HG02798 (cell line): ENCODE results near the gene SSTR1.
"Not testable (repeated sequence)": the region's sequence is repeated elsewhere in the genome, so short reads cannot be mapped to it uniquely, and the experiment has no call there.

Experiments
- ATAC-seq: cut with Tn5 transposase; IDR thresholded peaks from one replicate; pipeline ENCODE4 v1.9.1; 2021; ENCODE audit warnings: mild to moderate bottlenecking; ENCODE audit not compliant: unreplicated experiment, poor library complexity

Gene SSTR1, protein sequence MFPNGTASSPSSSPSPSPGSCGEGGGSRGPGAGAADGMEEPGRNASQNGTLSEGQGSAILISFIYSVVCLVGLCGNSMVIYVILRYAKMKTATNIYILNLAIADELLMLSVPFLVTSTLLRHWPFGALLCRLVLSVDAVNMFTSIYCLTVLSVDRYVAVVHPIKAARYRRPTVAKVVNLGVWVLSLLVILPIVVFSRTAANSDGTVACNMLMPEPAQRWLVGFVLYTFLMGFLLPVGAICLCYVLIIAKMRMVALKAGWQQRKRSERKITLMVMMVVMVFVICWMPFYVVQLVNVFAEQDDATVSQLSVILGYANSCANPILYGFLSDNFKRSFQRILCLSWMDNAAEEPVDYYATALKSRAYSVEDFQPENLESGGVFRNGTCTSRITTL

DNA sequence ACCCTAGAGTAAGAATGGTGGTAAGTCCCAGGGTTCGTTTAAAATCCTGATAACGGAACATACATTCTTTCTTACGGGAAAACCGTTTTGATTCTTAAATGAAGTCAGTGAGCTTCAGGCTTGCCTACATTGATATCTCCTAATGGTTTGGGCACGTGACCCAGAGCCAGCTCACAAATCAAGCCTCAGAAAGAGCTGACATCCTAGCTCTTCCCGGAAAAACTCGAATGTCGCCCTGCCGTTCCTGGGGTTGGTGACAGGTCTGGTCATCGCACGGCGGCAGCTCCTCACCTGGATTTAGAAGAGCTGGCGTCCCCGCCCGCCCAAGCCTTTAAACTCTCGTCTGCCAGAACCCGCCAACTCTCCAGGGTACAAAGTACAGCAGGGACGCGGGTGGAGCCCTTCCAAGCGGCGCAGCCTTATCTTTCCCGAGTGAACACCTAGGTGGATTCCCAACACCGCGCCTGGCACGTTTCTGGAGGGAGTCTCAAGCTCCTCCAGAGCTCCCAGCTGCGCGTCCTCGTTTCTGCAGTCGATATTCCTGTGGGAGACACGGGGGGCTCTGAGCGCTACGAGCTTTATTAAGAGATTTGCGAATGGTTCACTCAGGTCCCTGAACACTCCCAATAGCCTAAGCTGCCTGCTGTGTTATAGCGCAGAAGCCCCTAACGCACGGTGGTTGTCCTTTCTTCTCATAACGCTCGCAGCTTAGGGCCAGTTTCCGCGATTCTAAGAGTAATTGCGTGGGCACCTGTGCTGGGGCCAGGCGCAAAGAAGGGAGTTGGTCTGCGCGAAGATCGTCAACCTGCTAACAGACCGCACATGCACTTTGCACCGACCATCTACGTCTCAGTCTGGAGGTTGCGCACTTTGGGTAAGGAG, at the start of gene SSTR1:
SSTR1 (plus strand) TSS at position 169 of the 882 bp plus-strand sequence. CDS start 1,486 bp downstream, outside the sequence.
- ATAC-seq: no peak

DNA sequence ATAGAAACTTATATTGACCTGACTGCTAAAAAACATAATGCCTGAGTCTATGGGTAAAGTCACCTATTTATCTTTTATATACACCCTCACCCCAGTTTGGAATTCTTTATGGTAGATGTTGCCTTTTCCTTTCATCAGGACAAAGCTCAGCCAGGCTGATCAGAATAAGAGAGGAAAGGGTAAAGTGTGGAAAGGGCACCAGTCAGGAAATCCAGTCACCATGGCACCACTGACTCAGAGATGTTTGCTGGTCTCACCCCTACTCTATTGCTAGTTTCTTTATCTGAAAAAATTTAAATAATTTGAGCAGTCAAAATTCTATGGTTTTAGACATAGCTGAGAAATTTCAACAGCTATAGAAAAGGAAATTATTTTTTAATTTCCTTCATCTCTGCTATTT, 49.2 kb upstream of the SSTR1 start:
- ATAC-seq: no peak

DNA sequence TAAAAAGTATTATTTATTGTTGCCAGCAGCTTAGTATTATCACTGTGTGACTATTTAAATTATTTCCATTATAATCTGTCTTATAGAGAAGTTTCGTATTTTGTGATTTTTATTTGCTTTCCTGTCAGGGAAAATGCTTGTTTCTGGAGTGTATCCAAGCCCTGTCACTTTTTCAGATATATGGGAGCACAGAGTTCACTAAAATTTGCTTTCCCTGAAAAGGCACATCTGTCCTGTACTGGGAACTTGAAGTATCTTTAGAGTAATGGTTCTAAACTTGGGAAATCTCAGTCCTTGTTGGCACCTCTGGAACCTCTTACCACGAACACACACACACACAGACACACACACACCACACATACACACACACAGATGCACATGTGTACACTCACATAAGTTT, 39.3 kb upstream of the SSTR1 start:
- no peak for ATAC-seq

DNA sequence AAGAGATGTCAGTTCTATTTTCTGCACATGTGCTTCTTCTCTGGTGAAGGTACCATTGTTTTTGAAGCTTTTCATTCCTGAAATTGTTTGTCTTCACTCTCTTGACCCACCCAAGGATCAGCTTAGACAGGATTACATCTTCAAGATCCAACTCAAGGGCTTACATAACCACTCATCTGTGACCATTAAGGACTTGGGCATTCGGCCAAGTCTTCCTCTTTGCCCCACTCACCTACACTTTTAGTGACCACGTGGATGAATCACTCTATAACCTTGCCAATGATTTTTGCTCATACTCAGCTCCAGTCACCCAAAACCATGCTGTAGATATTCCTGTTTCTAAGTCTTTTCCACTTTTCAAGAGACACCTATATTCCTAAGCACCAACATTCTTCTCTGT, 36.5 kb upstream of the SSTR1 start:
- no peak for ATAC-seq

DNA sequence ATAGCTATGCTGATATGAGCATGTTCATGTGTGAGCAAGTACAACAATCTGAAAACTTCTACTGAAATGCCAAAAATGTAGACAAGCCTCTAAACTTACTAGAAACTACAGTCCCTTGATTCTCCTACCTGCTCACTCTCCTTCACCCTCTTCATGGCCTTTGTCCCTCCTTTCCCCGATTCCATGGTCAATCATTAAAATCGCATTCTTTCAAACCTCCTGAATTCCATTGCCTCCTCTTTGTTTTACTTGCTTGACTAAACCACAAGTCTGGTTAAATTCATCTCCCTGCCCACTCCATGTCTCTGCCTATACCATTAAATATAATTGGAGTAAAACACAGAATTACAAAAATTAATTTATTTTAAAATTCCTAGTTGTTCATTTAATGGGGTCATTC, 33.0 kb upstream of the SSTR1 start:
- ATAC-seq: no peak

DNA sequence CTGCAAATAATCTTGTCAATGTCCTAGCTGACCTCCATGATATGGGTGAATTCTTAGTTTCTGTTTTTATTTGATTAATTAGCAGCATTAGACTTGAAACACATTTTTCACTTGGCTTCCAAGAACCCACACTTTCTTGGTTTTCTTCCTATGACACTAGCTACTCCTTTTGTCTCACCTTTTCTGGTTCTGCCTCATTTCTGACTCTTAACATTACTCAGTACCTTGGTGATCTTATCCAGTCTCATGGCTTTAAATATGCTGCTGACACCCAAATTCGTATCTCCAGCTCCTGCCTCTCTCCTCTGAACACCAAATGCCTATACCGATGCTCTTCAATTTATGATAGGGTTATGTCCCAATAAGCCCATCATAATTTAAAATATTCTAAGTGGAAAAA, 32.0 kb upstream of the SSTR1 start:
- ATAC-seq: no peak

DNA sequence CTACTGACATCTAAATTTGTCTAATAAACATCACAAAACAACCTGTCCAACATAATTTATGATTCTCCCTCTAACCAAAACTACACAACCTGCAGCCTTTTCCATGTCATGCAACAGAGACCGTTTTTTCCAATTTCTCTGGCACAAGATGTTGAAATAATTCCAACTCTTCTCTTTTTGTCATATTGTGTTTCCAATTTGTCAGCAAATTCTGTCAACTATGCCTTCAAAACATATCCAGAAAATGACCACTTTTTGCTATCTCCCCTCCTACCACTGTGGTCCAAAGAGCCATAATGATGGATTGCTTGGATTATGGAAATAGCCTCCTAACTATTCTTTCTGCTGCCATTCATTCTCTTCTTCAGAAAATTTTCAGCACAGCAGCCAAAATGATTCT, 31.3 kb upstream of the SSTR1 start:
- ATAC-seq: no peak

DNA sequence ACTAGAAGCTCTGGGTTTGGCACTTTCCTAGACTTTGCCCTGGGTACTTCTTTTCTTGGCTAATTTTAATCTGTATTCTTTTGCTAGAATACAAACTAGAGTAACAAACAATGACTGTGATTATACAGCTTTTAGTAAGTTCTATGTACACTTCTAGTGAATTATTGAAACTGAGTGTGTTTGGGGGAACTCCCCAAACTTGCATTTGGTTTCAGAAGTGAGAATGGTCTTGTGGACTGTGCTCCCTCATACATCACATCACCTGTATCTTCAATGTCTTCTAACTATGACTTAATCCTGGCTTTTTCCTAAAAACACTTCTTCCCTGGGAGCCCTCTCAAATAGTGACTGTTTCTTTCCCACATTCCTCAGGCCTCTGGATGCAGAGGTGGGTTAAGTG, 23.6 kb upstream of the SSTR1 start:
- no peak for ATAC-seq

DNA sequence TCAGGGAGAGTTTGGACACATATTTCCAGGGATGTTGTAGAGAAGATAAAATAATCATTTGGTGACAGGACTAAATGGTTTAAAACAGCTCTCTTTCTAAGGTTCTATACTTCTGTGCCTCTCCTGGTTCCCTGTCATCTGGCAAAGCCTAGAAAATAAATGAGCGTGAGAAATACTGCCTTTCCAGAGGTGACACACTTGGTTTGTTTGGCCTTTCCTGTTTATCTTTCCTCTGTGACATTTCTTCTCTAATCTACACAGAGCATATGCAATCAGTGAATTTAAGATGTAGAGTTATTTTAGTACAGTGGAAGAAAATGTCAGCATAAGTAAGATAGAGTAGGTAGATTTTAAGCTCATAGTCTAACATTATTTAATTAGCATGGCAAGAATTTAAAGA, 22.0 kb upstream of the SSTR1 start:
- ATAC-seq: no peak

DNA sequence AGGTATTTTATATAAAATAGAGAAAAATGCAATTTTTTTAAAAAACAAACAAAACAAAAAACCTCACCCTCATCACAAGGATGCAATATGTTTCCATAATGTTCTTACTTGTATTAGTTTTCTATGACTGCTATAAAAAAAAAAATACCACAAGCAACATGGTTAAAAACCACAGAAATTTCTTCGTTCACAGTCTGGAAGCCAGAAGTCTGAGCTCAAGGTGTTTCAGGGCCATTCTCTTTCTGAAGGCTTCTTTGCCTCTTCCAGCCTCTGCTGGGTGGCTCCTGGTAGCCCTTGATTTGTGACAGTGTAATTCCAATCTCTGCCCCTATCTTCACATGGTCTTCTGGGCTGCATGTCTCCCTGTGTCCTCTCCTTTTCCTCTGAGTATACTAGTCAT, 21.5 kb upstream of the SSTR1 start:
- no peak for ATAC-seq

DNA sequence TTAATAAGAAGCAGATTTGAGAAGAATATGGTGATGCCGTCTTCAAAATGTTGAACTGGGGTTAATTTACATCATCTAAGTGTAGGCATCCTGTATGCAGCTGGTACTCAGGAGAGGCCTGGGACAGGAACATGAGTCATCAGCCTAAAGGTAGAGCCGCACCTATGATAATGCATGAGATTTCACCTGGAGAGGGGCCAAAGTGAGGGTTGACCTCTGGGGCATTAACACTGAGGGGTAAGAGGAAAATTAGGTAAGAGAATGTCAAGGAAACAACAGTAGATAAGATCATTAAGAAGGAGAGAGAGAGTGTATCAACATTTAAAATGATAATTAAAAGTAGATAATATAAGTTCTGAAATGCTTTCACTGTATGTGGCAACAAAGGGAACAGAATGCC, 20.2 kb upstream of the SSTR1 start:
- ATAC-seq: no peak

DNA sequence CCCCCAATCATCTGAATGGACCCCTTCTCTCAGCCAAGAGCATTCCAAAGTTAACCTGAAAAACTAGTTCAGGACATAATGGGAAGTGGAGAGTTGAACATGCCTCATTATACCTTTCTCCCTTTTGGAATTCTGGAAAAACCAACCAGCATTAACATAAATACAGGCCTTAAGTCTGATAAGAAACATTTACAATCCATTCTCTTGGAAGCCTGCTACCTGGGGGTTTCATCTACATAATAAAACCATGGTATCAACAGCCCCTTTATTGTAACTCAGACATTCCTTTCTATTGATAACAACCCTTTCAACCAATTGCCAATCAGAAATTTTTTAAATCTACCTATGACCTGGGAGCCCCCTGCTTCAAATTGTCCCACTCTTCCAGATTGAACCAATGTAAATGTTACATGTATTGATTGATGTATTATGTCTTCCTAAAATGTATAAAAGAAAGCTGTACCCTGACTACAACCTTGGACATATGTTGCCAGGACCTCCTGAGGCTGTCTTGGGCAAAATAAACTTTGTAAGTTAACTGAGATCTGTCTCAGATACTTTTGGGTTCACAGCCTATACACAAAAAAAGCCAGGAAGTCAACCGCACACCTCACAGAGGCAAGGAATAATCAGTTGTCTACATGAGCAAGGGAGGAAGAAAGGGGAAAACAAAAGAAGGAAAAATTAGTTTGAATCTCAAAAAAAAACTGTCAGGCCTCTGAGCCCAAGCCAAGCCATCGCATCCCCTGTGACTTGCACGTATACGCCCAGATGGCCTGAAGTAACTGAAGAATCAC, 17.6 kb upstream of the SSTR1 start:
- ATAC-seq: no peak

DNA sequence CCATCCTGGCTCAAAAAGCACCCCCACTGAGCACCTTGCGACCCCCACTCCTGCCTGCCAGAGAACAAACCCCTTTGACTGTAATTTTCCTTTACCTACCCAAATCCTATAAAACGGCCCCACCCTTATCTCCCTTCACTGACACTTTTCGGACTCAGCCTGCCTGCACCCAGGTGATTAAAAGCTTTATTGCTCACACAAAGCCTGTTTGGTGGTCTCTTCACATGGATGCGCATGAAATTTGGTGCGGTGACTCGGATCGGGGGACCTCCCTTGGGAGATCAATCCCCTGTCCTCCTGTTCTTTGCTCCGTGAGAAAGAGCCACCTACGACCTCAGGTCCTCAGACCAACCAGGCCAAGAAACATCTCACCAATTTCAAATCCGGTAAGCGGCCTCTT, 16.9 kb upstream of the SSTR1 start:
- not testable (repeated sequence) for ATAC-seq

DNA sequence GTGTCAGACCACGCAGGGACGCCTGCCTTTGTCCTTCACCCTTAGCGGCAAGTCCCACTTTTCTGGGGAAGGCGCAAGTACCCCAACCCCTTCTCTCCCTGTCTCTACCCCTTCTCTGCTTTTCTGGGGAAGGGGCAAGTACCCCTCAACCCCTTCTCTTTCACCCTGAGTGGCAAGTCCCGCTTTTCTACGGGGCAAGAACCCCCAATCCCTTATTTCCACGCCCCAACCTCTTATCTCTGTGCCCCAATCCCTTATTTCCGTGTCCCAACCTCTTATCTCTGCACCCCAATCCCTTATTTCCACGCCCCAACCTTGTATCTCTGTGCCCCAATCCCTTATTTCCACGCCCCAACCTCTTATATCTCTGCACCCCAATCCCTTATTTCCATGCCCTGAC, 16.2 kb upstream of the SSTR1 start:
- not testable (repeated sequence) for ATAC-seq

DNA sequence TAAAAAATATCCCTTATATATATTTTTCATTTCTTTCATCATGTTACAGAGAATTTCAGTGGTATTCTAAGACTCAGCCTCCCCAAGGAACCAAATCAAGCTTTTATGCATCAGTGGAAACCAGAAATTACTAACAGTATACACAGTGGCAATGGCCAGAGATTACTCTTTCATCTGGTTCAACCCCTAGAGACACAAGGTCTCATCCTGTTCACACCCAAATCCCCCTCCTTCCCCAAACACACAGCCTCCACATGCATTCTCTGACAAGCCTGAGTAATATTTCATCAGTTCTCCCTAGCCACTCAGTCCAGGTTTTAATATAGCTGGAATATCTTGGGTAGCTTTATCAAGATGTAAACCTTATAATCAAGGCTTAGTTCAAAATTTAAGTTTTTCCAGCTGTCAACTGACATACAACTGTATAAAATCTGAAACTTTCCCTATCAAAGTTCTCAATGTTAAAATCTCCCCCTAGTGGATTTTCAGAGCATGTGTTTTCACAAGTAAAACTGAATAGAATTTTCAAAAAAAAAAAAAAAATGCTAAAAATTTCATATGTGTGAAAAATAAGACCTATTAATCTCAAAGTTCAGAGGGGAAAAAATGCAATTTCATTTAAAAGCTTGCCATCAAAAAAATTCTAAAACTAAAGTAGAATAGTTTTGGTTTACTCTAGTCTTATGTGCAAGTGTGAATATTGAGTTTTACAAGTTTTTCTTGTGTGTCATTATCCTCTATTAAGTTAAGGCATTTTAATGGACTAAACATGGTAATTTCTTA, 10.5 kb upstream of the SSTR1 start:
- no peak for ATAC-seq

DNA sequence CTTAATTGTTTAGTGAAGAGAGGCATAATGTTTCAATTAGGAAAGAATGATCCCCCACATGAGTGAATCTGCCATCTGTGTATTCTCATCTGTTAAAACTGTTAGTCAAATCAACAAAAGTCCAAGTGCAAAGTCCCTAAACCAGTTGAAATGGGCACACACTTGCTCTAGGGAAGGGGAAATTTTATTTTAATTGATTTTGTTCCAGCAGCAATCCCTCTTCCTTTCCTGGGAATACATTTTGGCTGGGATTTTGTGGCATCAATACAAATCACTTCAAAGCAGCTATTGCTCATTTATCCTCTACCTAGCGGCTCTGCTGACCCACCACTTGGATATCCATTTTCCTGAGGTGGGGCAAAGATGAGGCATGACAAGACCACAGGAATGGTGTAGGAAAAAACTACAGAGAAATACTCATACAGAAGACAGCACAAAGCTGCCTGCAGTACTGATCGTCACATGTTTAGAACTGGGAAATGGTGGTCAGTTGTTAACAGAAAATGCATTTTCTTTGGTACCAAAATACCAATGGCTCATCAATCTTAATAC, 9.8 kb upstream of the SSTR1 start:
- no peak for ATAC-seq

DNA sequence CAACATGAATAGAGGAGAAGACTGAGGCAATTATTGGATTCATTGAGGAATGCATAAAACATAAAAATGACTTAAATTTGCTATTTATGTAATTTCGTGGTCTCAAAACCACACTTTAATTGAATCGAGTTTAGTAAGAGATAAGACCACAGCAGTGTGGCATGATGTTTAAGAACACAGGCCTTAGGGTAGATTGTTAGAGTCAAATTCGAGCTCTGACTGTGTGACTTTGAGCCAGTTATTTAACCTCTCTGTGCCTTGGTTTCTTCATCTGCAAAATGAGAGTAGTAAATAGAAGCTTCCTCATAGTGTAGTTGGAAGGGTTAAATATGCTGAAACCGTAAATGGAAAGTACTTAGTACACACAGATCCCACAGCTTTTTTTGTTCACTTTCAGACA, 9.3 kb upstream of the SSTR1 start:
- no peak for ATAC-seq

DNA sequence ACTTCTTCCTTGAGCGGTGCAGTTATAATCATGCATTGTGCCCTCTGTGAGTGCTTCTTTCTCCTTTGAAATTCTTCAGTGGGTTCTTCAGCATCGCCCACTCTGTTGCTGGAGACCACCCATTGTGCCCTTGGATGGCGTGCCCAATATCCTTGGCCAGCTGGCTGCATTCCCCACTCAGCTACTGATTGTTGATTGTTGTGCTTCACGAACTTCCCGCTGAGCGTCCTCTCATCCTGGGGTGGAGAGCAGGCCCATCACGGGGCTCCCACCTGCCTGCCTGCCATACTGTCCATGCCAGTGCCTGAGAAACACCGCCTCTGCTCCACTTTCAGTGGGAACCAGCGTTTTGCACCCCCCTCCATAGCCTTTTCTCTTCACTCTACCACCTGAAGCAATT, 8.6 kb upstream of the SSTR1 start:
- ATAC-seq: no peak

DNA sequence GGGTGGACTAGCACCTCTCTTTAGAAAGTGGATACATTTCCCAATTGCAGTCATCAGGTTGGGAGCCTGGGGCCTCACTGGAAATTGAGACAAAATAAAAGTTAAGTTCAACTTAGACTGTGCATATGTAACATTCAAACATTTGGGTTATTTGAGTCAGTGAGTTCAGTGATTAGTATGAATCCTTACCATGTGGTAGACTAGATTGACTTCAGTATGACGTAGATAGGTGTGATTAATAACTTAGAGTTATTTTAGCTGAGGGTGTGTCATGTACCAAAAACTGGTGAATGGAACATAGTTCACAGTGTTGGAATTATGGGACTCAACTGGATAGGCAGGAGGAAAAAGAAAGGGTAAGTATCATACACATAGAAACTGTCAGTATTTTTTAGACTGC, 8.0 kb upstream of the SSTR1 start:
- no peak for ATAC-seq
